ENCODE measurements around the gene FYCO1. TPM values are rescaled to one million over a fixed set of nuclear protein-coding genes. Genes with fewer than 3 reads are reported as not detected.

FYCO1 gene
- total and polyA plus RNA-seq, 9 of the 15 experiments (the other 6 are each of a cell fraction or from before 2014, with no cell fraction given), result 2.1 to 13.8 (median 7.4) TPM

DNA sequence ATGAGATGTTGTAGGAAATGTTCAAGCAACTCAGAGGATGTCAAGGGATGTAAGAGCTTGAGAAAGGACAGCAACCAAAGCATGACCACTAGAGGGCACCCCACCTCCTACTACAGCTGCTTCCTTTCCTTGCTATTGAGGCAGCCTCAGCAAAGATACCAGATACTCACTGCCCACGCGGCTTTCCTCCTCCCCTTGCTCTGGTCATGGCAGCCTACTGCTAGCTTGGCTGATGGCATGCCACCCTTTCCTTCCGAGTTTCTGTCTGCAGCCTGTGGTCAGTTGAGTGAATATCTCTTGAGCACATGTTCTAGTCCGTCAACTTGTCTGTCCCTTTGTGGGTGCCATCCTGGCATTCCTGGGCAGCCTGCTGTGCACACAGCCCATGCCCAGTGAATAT lies 56.8 kb downstream of the FYCO1 start (continued):
- TF ChIP-seq, protein P1, sequence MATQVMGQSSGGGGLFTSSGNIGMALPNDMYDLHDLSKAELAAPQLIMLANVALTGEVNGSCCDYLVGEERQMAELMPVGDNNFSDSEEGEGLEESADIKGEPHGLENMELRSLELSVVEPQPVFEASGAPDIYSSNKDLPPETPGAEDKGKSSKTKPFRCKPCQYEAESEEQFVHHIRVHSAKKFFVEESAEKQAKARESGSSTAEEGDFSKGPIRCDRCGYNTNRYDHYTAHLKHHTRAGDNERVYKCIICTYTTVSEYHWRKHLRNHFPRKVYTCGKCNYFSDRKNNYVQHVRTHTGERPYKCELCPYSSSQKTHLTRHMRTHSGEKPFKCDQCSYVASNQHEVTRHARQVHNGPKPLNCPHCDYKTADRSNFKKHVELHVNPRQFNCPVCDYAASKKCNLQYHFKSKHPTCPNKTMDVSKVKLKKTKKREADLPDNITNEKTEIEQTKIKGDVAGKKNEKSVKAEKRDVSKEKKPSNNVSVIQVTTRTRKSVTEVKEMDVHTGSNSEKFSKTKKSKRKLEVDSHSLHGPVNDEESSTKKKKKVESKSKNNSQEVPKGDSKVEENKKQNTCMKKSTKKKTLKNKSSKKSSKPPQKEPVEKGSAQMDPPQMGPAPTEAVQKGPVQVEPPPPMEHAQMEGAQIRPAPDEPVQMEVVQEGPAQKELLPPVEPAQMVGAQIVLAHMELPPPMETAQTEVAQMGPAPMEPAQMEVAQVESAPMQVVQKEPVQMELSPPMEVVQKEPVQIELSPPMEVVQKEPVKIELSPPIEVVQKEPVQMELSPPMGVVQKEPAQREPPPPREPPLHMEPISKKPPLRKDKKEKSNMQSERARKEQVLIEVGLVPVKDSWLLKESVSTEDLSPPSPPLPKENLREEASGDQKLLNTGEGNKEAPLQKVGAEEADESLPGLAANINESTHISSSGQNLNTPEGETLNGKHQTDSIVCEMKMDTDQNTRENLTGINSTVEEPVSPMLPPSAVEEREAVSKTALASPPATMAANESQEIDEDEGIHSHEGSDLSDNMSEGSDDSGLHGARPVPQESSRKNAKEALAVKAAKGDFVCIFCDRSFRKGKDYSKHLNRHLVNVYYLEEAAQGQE (IDR thresholded peaks at IDR 0.05; ENCODE audit: borderline replicate concordance), result peak; percentile 82
- TF ChIP-seq, protein P1 (CRISPR knock-in tag; IDR thresholded peaks at IDR 0.05; ENCODE audit: low read depth), result no peak
- TF ChIP-seq SRSF7 (optimal IDR thresholded peaks at IDR 0.05; ENCODE audit: low read depth, low read length) (no peak), JUND (IDR thresholded peaks at IDR 0.05; ENCODE audit: borderline replicate concordance, low read depth, low read length) (peak; percentile 47; the same call in 1 of the 2 replicates), JUND (tag; IDR thresholded peaks at IDR 0.05; ENCODE audit: borderline replicate concordance, low read depth, low read length) (no peak), BHLHE40 (IDR thresholded peaks at IDR 0.05; ENCODE audit: low read length) (0 out of 2 replicates have a peak, but pooled peaks have one; percentile 24), SMC3 (conservative IDR thresholded peaks at IDR 0.05; ENCODE audit: insufficient read depth, low read depth, low read length) (peak; percentile 89), ZC3H4 (CRISPR knock-in tag; IDR thresholded peaks at IDR 0.05; ENCODE audit: borderline replicate concordance) (no peak), MAFG (tag; conservative IDR thresholded peaks at IDR 0.05) (no peak), SMARCE1 (IDR thresholded peaks at IDR 0.05) (no peak), ZNF764 (CRISPR knock-in tag; IDR thresholded peaks at IDR 0.05; ENCODE audit: low read depth) (no peak), ETV6 (IDR thresholded peaks at IDR 0.05; ENCODE audit: borderline replicate concordance in 1 of 2, low read depth in 2 of 2, low read length in 1 of 2) (no peak), ETV6 (CRISPR knock-in tag; IDR thresholded peaks at IDR 0.05; ENCODE audit: borderline replicate concordance) (no peak), NCOR1 (IDR thresholded peaks at IDR 0.05) (no peak), ZNF445 (CRISPR knock-in tag; IDR thresholded peaks at IDR 0.05; ENCODE audit: low read depth) (no peak), HDGF (IDR thresholded peaks at IDR 0.05) (0 out of 2 replicates have a peak, but pooled peaks have one; percentile 62), CBX2 (IDR thresholded peaks at IDR 0.05; ENCODE audit: insufficient read depth, low read length, poor library complexity, severe bottlenecking) (no peak), KLF16 (IDR thresholded peaks at IDR 0.05) (peak; percentile 46; the same call in 1 of the 2 replicates)
- TF ChIP-seq, protein P2, sequence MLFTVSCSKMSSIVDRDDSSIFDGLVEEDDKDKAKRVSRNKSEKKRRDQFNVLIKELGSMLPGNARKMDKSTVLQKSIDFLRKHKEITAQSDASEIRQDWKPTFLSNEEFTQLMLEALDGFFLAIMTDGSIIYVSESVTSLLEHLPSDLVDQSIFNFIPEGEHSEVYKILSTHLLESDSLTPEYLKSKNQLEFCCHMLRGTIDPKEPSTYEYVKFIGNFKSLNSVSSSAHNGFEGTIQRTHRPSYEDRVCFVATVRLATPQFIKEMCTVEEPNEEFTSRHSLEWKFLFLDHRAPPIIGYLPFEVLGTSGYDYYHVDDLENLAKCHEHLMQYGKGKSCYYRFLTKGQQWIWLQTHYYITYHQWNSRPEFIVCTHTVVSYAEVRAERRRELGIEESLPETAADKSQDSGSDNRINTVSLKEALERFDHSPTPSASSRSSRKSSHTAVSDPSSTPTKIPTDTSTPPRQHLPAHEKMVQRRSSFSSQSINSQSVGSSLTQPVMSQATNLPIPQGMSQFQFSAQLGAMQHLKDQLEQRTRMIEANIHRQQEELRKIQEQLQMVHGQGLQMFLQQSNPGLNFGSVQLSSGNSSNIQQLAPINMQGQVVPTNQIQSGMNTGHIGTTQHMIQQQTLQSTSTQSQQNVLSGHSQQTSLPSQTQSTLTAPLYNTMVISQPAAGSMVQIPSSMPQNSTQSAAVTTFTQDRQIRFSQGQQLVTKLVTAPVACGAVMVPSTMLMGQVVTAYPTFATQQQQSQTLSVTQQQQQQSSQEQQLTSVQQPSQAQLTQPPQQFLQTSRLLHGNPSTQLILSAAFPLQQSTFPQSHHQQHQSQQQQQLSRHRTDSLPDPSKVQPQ (CRISPR knock-in tag; IDR thresholded peaks at IDR 0.05; ENCODE audit: borderline replicate concordance), result no peak

All from K562 (cell line).